Measurements from ENCODE around the gene TRAPPC8.
"Not testable (repeated sequence)": the region's sequence is repeated elsewhere in the genome, so short reads cannot be mapped to it uniquely, and the experiment has no call there.

DNA sequence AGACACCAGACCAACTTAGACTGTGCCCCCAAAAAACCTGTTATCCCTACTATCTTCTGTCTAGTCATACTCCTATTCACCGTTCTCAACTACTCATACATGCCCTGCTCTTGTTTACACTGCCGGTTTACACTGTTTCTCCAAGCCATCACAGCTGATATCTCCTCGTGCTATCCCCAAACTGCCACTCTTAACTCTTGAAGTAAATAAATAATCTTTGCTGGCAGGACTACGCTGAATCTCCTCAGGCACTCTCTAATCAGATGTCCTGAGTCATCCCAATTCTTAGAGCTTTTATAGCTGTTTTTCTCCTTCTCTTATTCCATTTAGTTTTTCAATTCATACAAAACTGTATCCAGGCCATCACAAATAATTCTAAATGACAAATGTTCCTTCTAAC is 133.9 kb downstream of the TRAPPC8 start:
- TF ChIP-seq POLR2A (IDR thresholded peaks at IDR 0.05; ENCODE audit: low read depth); POLR2AphosphoS5 (IDR thresholded peaks at IDR 0.05); EP300 (IDR thresholded peaks at IDR 0.05): not testable (repeated sequence)
- TF ChIP-seq, protein P1, sequence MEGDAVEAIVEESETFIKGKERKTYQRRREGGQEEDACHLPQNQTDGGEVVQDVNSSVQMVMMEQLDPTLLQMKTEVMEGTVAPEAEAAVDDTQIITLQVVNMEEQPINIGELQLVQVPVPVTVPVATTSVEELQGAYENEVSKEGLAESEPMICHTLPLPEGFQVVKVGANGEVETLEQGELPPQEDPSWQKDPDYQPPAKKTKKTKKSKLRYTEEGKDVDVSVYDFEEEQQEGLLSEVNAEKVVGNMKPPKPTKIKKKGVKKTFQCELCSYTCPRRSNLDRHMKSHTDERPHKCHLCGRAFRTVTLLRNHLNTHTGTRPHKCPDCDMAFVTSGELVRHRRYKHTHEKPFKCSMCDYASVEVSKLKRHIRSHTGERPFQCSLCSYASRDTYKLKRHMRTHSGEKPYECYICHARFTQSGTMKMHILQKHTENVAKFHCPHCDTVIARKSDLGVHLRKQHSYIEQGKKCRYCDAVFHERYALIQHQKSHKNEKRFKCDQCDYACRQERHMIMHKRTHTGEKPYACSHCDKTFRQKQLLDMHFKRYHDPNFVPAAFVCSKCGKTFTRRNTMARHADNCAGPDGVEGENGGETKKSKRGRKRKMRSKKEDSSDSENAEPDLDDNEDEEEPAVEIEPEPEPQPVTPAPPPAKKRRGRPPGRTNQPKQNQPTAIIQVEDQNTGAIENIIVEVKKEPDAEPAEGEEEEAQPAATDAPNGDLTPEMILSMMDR (IDR thresholded peaks at IDR 0.05), result not testable (repeated sequence)

Measured in esophagus muscularis mucosa (tissue), 4 donors.